Mucosa of rectum (tissue), 2 donors: Measurements from ENCODE around the gene DNAH6.
"Not testable (repeated sequence)": the region's sequence is repeated elsewhere in the genome, so short reads cannot be mapped to it uniquely, and the experiment has no call there.

Experiments used
- H3K27ac ChIP-seq, 2 donors: one replicate each; pipeline ENCODE4 v1.7.0; 2013; ENCODE audit warnings: inconsistent platforms in 2 of 2, low read depth in 2 of 2, low read length in 2 of 2
- H3K27me3 ChIP-seq, 2 donors: one replicate each; pipeline ENCODE4 v1.7.0; 2013; ENCODE audit warnings: low read length in 2 of 2; ENCODE audit not compliant: control insufficient read depth in 2 of 2, insufficient read depth in 2 of 2
- H3K36me3 ChIP-seq, 2 donors: one replicate each; pipeline ENCODE4 v1.7.0; 2013; ENCODE audit warnings: low read length in 2 of 2; ENCODE audit not compliant: control insufficient read depth in 2 of 2, insufficient read depth in 2 of 2
- H3K4me1 ChIP-seq, 2 donors: one replicate each; pipeline ENCODE4 v1.7.0; 2013; ENCODE audit warnings: low read length in 2 of 2, mild to moderate bottlenecking in 1 of 2; ENCODE audit not compliant: control insufficient read depth in 2 of 2, insufficient read depth in 2 of 2
- H3K4me3 ChIP-seq, 2 donors: one replicate each; pipeline ENCODE4 v1.7.0; 2013; ENCODE audit warnings: low read length in 2 of 2
- H3K9ac ChIP-seq, 2 donors: one replicate each; pipeline ENCODE4 v1.7.0; 2013; ENCODE audit warnings: low read length in 2 of 2, low read depth in 1 of 2, mild to moderate bottlenecking in 1 of 2
- H3K9me3 ChIP-seq, 2 donors: one replicate each; pipeline ENCODE4 v1.7.0; 2013; ENCODE audit warnings: low read length in 2 of 2; ENCODE audit not compliant: control insufficient read depth in 2 of 2
- donor health status: healthy.
- donor health status: Normal muscosa, but diverticular disease.

DNAH6 gene

GRCh38 chr2:84516234-84516986 lies at the start of gene DNAH6:
TSS of gene DNAH6 (plus strand) at chr2:84516498. CDS start at chr2:84517827, 1,329 bp downstream.
- H3K36me3 ChIP-seq: no peaks in the 10 kb centered on the region
- peak within 1 kb of the TSS; percentile 80 to 89 for H3K4me3 ChIP-seq
- no peaks in the 10 kb centered on the region for H3K27me3 ChIP-seq
- peaks cover 0 to 8% of the 10 kb centered on the region in 2 donors for H3K4me1 ChIP-seq
- peak within 1 kb of the TSS; percentile 26 to 80 for H3K9ac ChIP-seq
- peak within 1 kb of the TSS; percentile 3 to 68 for H3K27ac ChIP-seq
- H3K9me3 ChIP-seq: peaks cover 0 to 2% of the 10 kb centered on the region in 2 donors

DNA sequence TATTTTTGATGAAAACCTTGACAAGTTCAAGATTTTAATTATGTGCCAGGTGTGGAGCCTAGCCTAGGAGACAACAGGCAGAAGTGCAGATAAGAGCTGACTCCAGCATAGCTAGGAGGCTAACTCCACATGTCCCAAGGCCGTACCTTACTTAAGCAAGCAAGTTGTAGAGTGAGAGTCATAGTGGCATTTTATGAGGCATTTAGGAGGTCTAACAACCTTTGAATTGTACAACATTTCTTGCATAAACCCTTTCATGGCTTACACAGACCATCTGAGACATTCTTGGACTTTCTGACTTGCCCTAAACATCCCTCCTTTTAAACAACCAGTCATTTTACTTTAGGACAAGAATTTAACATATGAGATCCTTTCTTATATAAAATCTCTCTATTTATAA lies 48.9 kb upstream of the DNAH6 start:
- H3K9me3 ChIP-seq: no peaks in the 10 kb centered on the region
- no peak overlapping the region for H3K9ac ChIP-seq
- H3K4me1 ChIP-seq: no peaks in the 10 kb centered on the region
- no peaks in the 10 kb centered on the region for H3K36me3 ChIP-seq
- H3K4me3 ChIP-seq: no peak overlapping the region
- H3K27ac ChIP-seq: no peak overlapping the region
- no peaks in the 10 kb centered on the region for H3K27me3 ChIP-seq

GRCh38 chr2:84472423-84472822 lies 43.9 kb upstream of the DNAH6 start:
- not testable (repeated sequence) for H3K4me3 ChIP-seq, H3K4me1 ChIP-seq, H3K27me3 ChIP-seq, H3K27ac ChIP-seq, H3K9ac ChIP-seq, H3K36me3 ChIP-seq, H3K9me3 ChIP-seq

- no peak overlapping the region for H3K9ac ChIP-seq
- no peaks in the 10 kb centered on the region for H3K27me3 ChIP-seq
- H3K9me3 ChIP-seq: peaks cover 5% of the 10 kb centered on the region in 2 donors
- H3K27ac ChIP-seq: no peak overlapping the region
- no peak overlapping the region for H3K4me3 ChIP-seq
- H3K36me3 ChIP-seq: peaks cover 0 to 3% of the 10 kb centered on the region in 2 donors
- H3K4me1 ChIP-seq: no peaks in the 10 kb centered on the region
Observed at GRCh38 chr2:84472856-84473565, 43.3 kb upstream of the DNAH6 start.

GRCh38 chr2:84474176-84474575 lies 42.1 kb upstream of the DNAH6 start:
- H3K4me3 ChIP-seq: no peak overlapping the region
- no peak overlapping the region for H3K9ac ChIP-seq
- H3K4me1 ChIP-seq: no peaks in the 10 kb centered on the region
- H3K9me3 ChIP-seq: peaks cover 5% of the 10 kb centered on the region in 2 donors
- no peak overlapping the region for H3K27ac ChIP-seq
- H3K27me3 ChIP-seq: no peaks in the 10 kb centered on the region
- peaks cover 0 to 3% of the 10 kb centered on the region in 2 donors for H3K36me3 ChIP-seq

GRCh38 chr2:84477886-84478285 lies 38.4 kb upstream of the DNAH6 start:
- no peak overlapping the region for H3K9ac ChIP-seq
- H3K4me1 ChIP-seq: no peaks in the 10 kb centered on the region
- no peak overlapping the region for H3K4me3 ChIP-seq
- H3K27ac ChIP-seq: no peak overlapping the region
- H3K36me3 ChIP-seq: peaks cover 0 to 3% of the 10 kb centered on the region in 2 donors
- peaks cover 5% of the 10 kb centered on the region in 2 donors for H3K9me3 ChIP-seq
- no peaks in the 10 kb centered on the region for H3K27me3 ChIP-seq

GRCh38 chr2:84478867-84479266 lies 37.4 kb upstream of the DNAH6 start:
- no peaks in the 10 kb centered on the region for H3K27me3 ChIP-seq
- peaks cover 0 to 3% of the 10 kb centered on the region in 2 donors for H3K36me3 ChIP-seq
- H3K4me1 ChIP-seq: no peaks in the 10 kb centered on the region
- H3K9ac ChIP-seq: no peak overlapping the region
- H3K4me3 ChIP-seq: no peak overlapping the region
- no peak overlapping the region for H3K27ac ChIP-seq
- peaks cover 5% of the 10 kb centered on the region in 2 donors for H3K9me3 ChIP-seq

DNA sequence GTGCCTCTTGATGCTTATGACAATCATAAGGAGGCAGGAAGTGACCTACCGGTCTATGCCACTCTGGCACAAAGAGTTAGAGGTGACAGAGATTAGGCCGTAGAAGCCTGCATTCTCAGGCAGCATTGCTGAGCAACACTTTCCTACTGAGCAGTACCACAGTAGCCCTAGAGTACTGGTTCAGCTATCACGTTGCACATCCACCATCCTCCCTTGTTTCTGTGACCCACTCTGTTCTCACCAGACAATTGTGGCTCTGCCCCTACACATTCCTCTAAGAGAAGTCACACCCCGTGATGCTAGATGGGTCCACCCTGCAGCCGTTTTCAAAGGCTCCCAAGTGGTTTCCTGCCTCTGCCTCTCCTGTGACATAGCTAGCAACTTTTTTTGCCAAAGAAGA lies 34.6 kb upstream of the DNAH6 start:
- peaks cover 5% of the 10 kb centered on the region in 2 donors for H3K9me3 ChIP-seq

DNA sequence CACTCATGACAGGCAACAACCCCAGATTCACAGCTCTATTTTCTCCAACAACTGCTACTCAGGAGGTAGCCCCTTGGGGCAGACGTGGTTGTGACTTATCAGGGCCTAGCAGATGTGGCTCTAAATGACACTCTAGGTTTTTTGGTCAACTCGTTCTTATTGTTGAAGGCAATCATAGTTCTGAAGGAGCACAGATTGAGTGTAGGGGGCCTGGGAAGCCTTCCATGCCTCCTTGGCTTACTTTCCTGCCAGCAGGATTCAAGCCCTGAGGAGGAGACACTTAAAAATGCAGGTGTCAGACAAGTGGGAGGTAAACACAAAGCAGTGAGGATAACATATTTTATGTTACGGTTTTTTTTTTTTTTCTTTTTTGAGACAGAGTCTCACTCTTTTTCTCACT lies 33.7 kb upstream of the DNAH6 start:
- Histone ChIP-seq H3K4me1 (peaks cover 6 to 21% of the 10 kb centered on the region in 2 donors), H3K36me3 (peaks cover 0 to 3% of the 10 kb centered on the region in 2 donors), H3K27me3 (no peaks in the 10 kb centered on the region), H3K9ac (no peak overlapping the region), H3K4me3 (no peak overlapping the region), H3K9me3 (peaks cover under 1 to 2% of the 10 kb centered on the region in 2 donors), H3K27ac (no peak overlapping the region)

More for the DNA sequence above, 34.6 kb upstream of the DNAH6 start:
- peaks cover 0 to 12% of the 10 kb centered on the region in 2 donors for H3K4me1 ChIP-seq
- no peak overlapping the region for H3K4me3 ChIP-seq
- no peak overlapping the region for H3K27ac ChIP-seq
- H3K36me3 ChIP-seq: peaks cover 0 to 3% of the 10 kb centered on the region in 2 donors
- H3K27me3 ChIP-seq: no peaks in the 10 kb centered on the region
- H3K9ac ChIP-seq: no peak overlapping the region

- Histone ChIP-seq H3K36me3 (no peaks in the 10 kb centered on the region), H3K27ac (no peak overlapping the region), H3K4me3 (no peak overlapping the region), H3K27me3 (no peaks in the 10 kb centered on the region), H3K9me3 (no peaks in the 10 kb centered on the region), H3K4me1 (peaks cover 7 to 25% of the 10 kb centered on the region in 2 donors), H3K9ac (no peak overlapping the region)
Observed at GRCh38 chr2:84483320-84483719, 33.0 kb upstream of the DNAH6 start.
